Measurements from ENCODE around the gene CRAT.

- TF ChIP-seq CTCF (conservative IDR thresholded peaks at IDR 0.05; ENCODE audit: low read depth, low read length) (no peak), EZH2 (IDR thresholded peaks at IDR 0.05; ENCODE audit: low read length, unreplicated experiment) (no peak)
Measured at GRCh38 chr9:129105857-129106694, 4.5 kb downstream of the CRAT start.
